Measurements from ENCODE around the gene NINJ1.

- TF ChIP-seq CTCF (IDR thresholded peaks at IDR 0.05 in 4 of 5, conservative IDR thresholded peaks at IDR 0.05 in 1 of 5) (no peak), POLR2A (IDR thresholded peaks at IDR 0.05) (no peak)
Measured at GRCh38 chr9:93141771-93142483, 7.9 kb upstream of the NINJ1 start.
